ENCODE measurements around the gene SYTL3. TPM values are rescaled to one million over a fixed set of nuclear protein-coding genes. Genes with fewer than 3 reads are reported as not detected.
"Not testable (repeated sequence)": the region's sequence is repeated elsewhere in the genome, so short reads cannot be mapped to it uniquely, and the experiment has no call there.

SYTL3 gene
- total RNA-seq, 2 donors from 2014 or later = 1.3 to 1.8 TPM

GRCh38 chr6:158672726-158673125, 22.9 kb downstream of the SYTL3 start:
- H3K4me3 ChIP-seq = no peak overlapping the region
- peaks cover 12% of the 10 kb centered on the region for H3K4me1 ChIP-seq
- intact Hi-C loops (cut with DNase I) = no loop called here
- H3K36me3 ChIP-seq (replicated peaks in 1 of 2; ENCODE audit: insufficient read depth in 1 of 2, low read depth in 2 of 2) = no peaks in the 10 kb centered on the region
- DNase-seq = no peak
- H3K9me3 ChIP-seq = no peaks in the 10 kb centered on the region
- no peak overlapping the region for H3K27ac ChIP-seq
- no peak for TF ChIP-seq CTCF (IDR thresholded peaks at IDR 0.05)
- no peak for TF ChIP-seq POLR2A (IDR thresholded peaks at IDR 0.05)
- no peaks in the 10 kb centered on the region for H3K27me3 ChIP-seq
- WGBS, 2 donors = 92 to 93% methylated on average over 6 of the region's 6 CpGs
- ATAC-seq = no peak

GRCh38 chr6:158674342-158675131, 24.7 kb downstream of the SYTL3 start:
- no peaks in the 10 kb centered on the region for H3K36me3 ChIP-seq (replicated peaks in 1 of 2; ENCODE audit: insufficient read depth in 1 of 2, low read depth in 2 of 2)
- no peak overlapping the region for H3K4me3 ChIP-seq
- intact Hi-C loops (cut with DNase I) = no loop called here
- H3K27ac ChIP-seq = no peak overlapping the region
- H3K9me3 ChIP-seq = no peaks in the 10 kb centered on the region
- TF ChIP-seq POLR2A (IDR thresholded peaks at IDR 0.05) (no peak), CTCF (IDR thresholded peaks at IDR 0.05) (no peak)
- DNase-seq (no peak), ATAC-seq (no peak)
- peaks cover 8% of the 10 kb centered on the region for H3K4me1 ChIP-seq
- no peaks in the 10 kb centered on the region for H3K27me3 ChIP-seq
- WGBS, 2 donors = 83 to 88% methylated on average over 10 to 14 of the region's 14 CpGs

GRCh38 chr6:158677094-158677493, 27.2 kb downstream of the SYTL3 start:
- H3K27me3 ChIP-seq; H3K36me3 ChIP-seq (replicated peaks in 1 of 2; ENCODE audit: insufficient read depth in 1 of 2, low read depth in 2 of 2); intact Hi-C loops (cut with DNase I); H3K4me3 ChIP-seq; H3K4me1 ChIP-seq; DNase-seq; H3K9me3 ChIP-seq; H3K27ac ChIP-seq; ATAC-seq: not testable (repeated sequence)
- WGBS, 2 donors = 98% methylated on average over 3 of the region's 3 CpGs

GRCh38 chr6:158677906-158678578, 28.2 kb downstream of the SYTL3 start:
- intact Hi-C loops (cut with DNase I) = no loop called here
- 82 to 84% methylated on average over 11 of the region's 11 CpGs for WGBS, 2 donors
- Histone ChIP-seq H3K4me1 (no peaks in the 10 kb centered on the region), H3K4me3 (no peak overlapping the region), H3K36me3 (replicated peaks in 1 of 2; ENCODE audit: insufficient read depth in 1 of 2, low read depth in 2 of 2) (no peaks in the 10 kb centered on the region), H3K27ac (no peak overlapping the region), H3K9me3 (no peaks in the 10 kb centered on the region), H3K27me3 (no peaks in the 10 kb centered on the region)
- TF ChIP-seq POLR2A (IDR thresholded peaks at IDR 0.05) = no peak
- no peak for TF ChIP-seq CTCF (IDR thresholded peaks at IDR 0.05)
- ATAC-seq (no peak), DNase-seq (no peak)

GRCh38 chr6:158680015-158680414, 30.2 kb downstream of the SYTL3 start:
- Histone ChIP-seq H3K27ac (no peak overlapping the region), H3K27me3 (no peaks in the 10 kb centered on the region), H3K9me3 (no peaks in the 10 kb centered on the region), H3K4me3 (no peak overlapping the region), H3K36me3 (replicated peaks in 1 of 2; ENCODE audit: insufficient read depth in 1 of 2, low read depth in 2 of 2) (no peaks in the 10 kb centered on the region), H3K4me1 (no peaks in the 10 kb centered on the region)
- intact Hi-C loops (cut with DNase I) = loop anchor here (10.0 kb wide), 1 partner anchor 465 kb away; no protein-coding TSS in a partner anchor
- TF ChIP-seq CTCF (IDR thresholded peaks at IDR 0.05) (no peak), POLR2A (IDR thresholded peaks at IDR 0.05) (no peak)
- DNase-seq = no peak
- ATAC-seq = no peak
- WGBS, 2 donors = 82 to 94% methylated on average over 2 of the region's 2 CpGs

All from body of pancreas (tissue), 4 donors.